Superior temporal gyrus (tissue), 1 donor: Measurements from ENCODE around the gene PLEKHA6.

ENCODE experiments used
- DNase-seq: peaks from one replicate; pipeline ENCODE4 v3.0.0-alpha.2; 2016; ENCODE audit errors: extremely low spot score

The PLEKHA6 gene

GRCh38 chr1:204213668-204214662 lies 145.8 kb downstream of the PLEKHA6 start, which contains the start of gene GOLT1A:
Gene GOLT1A, minus strand, starts transcription at chr1:204213988. Its CDS starts 82 bp downstream, at chr1:204213906.
- peak; percentile 83 for DNase-seq

- no peak for DNase-seq
Measured at GRCh38 chr1:204212715-204213114, 147.0 kb downstream of the PLEKHA6 start.

GRCh38 chr1:204211046-204211445 lies 148.7 kb downstream of the PLEKHA6 start:
- DNase-seq, result no peak

GRCh38 chr1:204207136-204207616 lies 152.6 kb downstream of the PLEKHA6 start:
- DNase-seq, result peak; percentile 67

GRCh38 chr1:204206121-204206520 lies 153.6 kb downstream of the PLEKHA6 start:
- peak; percentile 38 for DNase-seq

- DNase-seq, result no peak
Measured at GRCh38 chr1:204205486-204205885, 154.2 kb downstream of the PLEKHA6 start.

GRCh38 chr1:204204944-204205343 lies 154.8 kb downstream of the PLEKHA6 start:
- DNase-seq, result no peak

GRCh38 chr1:204203206-204203767 lies 156.4 kb downstream of the PLEKHA6 start:
- DNase-seq, result no peak

GRCh38 chr1:204202481-204202880 lies 157.2 kb downstream of the PLEKHA6 start:
- no peak for DNase-seq

GRCh38 chr1:204201348-204202040 lies 158.2 kb downstream of the PLEKHA6 start:
- DNase-seq, result no peak

- no peak for DNase-seq
Measured at GRCh38 chr1:204199579-204199978, 160.2 kb downstream of the PLEKHA6 start.

GRCh38 chr1:204198348-204199340 lies 161.1 kb downstream of the PLEKHA6 start:
- DNase-seq, result peak; percentile 18

GRCh38 chr1:204197068-204197467 lies 162.7 kb downstream of the PLEKHA6 start:
- DNase-seq, result no peak

- DNase-seq, result no peak
Measured at GRCh38 chr1:204196068-204196795, 163.5 kb downstream of the PLEKHA6 start, which contains the start of gene KISS1. Gene KISS1, minus strand, starts transcription at chr1:204196491. Its CDS starts 3,615 bp downstream, at chr1:204192876.

GRCh38 chr1:204194771-204195170 lies 165.0 kb downstream of the PLEKHA6 start:
- DNase-seq, result no peak

GRCh38 chr1:204194080-204194479 lies 165.6 kb downstream of the PLEKHA6 start:
- no peak for DNase-seq

- DNase-seq, result no peak
Measured at GRCh38 chr1:204192589-204193352, 167.0 kb downstream of the PLEKHA6 start.

GRCh38 chr1:204192046-204192445 lies 167.7 kb downstream of the PLEKHA6 start:
- no peak for DNase-seq

GRCh38 chr1:204191456-204191855 lies 168.3 kb downstream of the PLEKHA6 start:
- peak; percentile 35 for DNase-seq
